AG08395 (cell line): Measurements from ENCODE around the gene PRTG.
"Not testable (repeated sequence)": the region's sequence is repeated elsewhere in the genome, so short reads cannot be mapped to it uniquely, and the experiment has no call there.

Experiments used
- DNase-seq: peaks from one replicate; pipeline ENCODE4 v3.0.0; 2012; ENCODE audit warnings: mixed read lengths, low spot score

PRTG gene

DNA sequence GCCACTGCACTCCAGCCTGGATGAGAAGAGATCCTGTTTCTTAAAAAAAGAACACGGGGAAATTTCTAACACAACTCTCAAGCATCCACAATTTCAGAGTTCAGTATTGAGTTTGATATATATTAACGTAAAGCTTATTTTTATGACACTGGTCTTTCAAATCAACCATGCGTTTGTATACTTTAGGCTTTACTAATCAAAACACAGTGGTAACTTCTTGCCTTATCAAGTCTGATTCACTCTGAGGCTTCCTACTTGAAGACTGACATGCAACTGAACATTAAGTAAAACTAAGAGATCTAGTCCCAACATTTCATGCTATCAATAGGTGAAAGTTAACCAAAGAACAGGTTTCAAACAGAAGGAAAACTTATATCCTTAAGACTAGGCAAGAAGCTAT lies 46.7 kb downstream of the PRTG start:
- no peak for DNase-seq

DNA sequence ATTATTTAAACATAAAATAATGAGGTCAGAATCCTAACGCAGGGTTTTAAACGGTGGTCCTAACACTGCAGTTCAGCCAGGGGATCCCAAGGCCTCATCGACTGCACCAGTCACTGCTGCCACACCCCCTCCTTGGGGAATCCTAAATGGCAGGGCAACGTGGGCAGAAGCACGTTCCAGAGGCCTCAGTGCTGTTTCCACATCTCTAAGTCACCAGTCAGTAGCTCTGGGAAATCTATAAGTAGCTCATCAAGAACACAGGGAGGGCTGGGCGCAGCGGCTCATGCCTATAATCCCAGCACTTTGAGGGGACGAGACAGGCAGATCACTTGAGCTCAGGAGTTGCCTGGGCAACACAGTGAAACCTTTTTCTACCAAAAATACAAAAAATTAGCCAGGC lies 47.5 kb downstream of the PRTG start:
- DNase-seq, result no peak

DNA sequence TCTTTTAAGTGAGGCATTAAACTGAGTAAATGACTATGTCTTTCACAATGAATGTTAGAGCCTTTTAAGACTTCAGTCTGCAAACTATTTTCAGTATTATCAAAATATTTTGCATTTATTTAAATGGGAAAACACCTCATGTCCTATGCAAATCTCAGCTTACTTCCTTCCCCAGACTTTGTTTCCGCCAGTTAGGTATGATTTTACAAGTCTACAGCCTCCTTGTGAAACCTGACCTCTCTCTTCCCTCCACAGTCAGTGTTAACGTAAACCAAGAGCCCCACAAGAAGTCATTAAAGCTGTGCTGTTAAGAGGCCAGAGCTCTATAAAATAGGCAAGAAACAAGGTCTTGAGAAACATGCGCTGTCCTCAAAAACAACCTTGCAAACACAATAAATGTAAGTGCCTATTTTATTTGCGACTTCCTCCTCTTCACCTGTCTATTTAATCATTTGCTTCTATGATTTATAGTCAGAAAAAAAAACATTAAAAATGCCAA lies 48.3 kb downstream of the PRTG start:
- DNase-seq, result no peak

DNA sequence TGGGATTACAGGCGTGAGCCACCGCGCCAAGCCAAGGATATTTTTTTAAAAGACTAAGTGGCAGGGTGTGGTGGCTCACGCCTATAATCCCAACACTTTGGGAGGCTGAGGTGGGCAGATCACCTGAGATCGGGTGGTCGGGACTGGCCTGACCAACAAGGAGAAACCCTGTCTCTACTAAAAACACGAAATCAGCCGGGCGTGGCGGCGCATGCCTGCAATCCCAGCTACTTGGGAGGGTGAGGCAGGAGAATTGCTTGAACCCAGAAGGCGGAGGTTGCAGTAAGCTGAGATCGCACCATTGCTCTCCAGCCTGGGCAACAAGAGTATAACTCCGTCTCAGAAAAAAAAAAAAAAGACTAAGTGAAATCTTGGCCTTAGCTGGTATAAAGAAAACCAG lies 49.8 kb downstream of the PRTG start:
- not testable (repeated sequence) for DNase-seq

DNA sequence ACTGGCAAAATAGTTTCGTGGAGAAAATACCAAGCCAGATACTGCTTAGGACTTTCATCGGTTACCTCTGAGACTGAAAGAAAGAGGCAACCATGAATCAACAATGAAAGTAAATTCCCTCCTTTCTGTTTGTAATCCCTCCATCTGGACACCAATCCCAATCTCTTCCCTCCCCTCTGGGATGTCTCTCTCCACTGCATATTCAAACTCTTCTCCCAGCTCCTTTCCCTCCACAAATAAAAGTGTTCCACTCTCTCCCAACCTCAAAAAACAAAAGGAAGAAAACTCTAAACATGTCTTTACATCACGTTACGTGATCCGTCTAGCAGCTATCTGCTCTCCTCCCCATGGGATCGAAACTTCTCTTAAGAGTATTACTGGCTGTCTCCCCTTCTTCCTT lies 55.2 kb downstream of the PRTG start:
- DNase-seq, result no peak

DNA sequence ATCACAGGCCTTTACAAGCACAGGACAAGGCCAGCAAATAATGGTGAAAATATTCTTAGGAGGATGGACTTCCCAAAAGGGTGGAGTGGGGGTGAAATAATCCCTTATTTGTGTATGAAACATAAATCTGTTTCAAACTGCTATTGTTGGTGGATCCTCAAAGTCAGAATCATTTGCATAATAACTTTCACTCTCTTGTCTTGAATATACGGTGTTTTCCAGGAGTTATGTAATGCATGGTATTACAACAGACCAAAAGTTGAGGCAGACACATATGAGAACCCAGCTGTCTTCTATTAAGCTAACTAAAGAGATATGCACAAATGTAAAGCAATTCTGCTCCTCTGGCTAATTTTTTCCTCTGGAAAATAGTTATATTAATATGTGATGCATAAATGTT lies 57.7 kb downstream of the PRTG start:
- DNase-seq, result no peak

DNA sequence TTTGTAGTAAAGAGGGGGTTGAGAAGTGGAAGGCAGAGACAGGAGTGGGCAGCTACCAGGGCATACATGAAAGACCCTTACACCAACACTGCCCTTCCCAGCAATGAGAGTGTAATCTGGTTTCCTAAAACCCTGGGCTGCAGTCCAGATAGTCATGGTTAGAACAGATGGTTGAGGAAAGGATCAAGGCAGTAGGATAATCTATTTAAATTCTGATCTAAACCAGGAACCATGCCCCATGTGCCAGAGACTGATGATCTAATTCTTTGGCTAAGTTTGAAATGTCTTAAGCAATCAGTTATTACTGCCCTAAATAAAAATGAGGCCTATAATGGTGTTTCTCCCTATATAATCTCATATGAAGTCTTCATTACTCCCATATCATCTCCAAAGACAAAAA lies 59.6 kb downstream of the PRTG start:
- no peak for DNase-seq

DNA sequence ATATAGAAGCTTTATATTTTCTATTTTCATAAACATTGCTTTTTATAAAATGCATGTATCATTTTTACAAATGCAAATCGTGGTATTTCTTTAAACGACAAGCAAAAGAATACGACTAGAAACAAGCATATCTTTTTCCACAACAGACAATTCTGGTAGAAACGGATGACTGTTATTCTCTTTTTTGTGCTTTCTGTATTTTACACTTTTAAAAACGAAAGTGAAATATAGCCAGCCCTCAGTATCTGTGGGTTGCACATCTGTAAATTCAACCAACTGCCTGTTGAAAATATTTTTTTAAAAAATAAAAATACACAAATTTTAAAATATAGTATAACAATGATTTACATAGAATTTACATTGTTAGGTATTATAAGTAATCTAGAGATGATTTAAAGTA lies 61.3 kb downstream of the PRTG start:
- DNase-seq, result no peak

DNA sequence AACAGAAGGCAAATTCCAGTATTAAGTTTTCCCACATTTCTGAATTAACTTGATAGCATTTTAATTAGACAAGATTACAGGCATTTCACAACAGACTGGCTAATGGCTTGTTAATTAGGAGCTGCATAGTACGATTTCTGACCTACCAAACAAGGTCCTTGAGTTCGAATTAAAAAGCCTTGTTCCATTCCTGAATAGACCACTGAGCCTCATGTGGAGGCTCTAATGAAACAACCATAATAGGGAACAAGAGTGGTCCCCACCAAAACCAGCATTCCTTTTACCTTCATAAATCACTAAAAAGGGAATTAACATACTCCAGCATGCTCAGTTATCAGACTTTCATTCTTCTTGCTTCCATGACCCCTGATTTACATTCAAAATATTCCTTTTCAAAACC lies 66.4 kb downstream of the PRTG start:
- no peak for DNase-seq

DNA sequence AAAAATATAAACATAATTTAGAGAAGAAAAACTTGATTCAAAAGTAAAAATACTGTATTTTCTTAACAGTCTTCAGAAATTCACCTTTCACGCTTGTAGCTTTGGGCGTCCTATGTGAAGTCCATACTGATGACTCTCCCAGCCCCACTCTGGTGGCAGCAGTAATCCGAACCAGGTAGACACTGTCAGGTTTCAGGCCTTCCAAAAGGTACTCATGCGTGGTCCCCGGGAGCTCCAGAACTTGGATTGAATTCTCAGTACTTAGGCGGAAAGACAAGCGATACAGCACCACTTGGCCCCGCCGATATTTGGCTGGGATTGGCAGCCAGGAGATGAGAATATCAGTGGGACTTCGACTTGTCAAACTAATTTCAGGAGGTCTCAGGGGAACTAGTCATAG lies 69.7 kb downstream of the PRTG start:
- no peak for DNase-seq

DNA sequence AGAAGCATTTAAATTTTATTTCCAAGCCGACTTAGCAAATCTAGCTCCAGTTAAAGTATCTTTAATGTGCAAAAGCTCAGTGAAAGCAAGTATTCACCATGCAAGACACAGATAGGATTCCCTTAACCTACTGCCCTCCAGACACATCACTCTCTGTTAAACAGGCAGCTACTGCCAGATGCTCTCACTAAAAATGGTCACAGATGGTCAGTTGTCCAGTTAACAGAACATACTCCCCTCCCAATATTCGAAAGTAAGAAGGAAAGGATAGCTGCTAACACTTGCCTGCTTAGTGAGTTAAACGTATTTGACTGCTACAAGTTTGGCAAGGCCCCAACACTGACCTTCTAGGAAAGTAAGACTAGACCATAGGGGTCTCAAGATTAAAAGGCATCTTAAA lies 73.7 kb downstream of the PRTG start:
- DNase-seq, result no peak

DNA sequence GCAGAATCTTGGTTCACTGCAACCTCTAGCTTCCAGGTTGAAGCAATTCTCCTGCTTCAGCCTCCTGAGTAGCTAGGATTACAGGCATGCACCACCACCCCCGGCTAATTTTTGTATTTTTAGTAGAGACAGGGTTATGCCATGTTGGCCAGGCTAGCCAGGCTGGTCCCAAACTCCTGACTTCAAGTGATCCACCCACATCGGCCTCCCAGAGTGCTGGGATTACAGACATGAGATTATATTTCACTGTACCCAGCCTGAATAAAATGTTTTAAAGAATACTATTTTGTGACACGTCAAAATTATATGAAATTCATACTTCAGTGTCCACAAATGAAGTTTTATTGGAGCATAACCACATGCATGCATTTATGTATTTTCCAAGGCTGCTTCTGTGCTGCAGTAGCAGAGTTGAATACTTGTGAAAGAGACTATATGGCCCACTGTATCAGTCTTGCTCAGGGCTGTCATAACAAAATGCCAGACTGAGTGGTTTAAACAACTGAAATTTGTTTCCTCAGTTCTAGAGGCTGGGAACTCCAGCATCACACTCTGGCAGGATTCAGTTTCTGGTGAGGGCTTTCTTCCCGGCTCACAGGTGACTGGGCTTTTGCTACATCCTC lies 77.2 kb downstream of the PRTG start:
- DNase-seq, result no peak

DNA sequence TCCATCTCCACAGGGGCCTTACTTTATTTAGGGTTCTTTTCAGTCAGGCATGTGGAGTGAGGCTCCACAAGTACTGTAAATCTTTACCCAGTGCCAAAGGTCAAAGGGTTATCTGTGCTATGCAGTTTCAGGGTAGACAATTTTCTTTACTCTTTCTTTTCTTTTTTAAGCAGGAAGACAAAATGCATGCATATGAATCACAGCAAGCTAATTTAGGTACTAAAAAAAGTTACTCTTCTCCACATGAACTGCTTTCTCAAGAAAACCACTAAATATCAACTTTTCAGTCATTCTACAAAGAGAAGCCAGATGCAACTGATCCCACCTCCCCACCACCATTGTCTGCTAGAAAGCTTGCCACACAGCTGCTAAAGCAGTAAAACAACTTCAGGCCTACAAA lies 81.5 kb downstream of the PRTG start:
- no peak for DNase-seq

DNA sequence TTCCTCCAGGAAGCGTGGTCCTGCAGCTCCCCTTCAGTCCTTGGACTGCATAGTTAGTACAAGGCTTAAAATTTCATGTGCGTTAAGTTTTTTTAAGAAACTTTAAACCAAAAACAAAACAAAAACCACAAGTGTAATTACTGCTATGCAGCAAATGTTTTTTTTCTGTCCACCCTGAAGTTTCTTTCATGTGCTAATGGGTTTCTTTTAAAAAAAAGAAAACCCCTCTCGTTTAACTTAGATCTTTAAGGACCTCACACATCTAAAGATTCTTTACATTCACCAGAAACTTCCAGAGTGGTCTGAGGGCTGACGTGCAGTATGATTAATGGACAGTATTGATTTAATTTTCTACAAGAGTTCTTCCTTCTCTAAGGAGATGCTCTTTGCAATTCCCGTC lies 82.8 kb downstream of the PRTG start:
- DNase-seq, result no peak

DNA sequence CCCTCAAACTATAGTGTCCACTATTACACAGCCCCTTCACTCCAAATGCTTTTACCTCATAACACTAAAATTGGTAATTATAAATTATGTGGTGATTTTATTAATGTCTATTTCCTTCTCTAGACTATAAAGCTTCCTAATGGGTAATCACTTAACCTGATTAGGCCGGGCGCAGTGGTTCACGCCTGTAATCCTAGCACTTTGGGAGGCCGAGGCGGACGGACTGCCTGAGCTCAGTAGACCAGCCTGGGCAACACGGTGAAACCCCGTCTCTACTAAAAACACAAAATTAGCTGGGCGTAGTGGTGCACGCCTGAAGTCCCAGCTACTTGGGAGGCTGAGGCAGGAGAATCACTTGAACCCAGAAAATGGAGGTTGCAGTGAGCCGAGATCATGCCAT lies 83.5 kb downstream of the PRTG start:
- DNase-seq, result no peak

DNA sequence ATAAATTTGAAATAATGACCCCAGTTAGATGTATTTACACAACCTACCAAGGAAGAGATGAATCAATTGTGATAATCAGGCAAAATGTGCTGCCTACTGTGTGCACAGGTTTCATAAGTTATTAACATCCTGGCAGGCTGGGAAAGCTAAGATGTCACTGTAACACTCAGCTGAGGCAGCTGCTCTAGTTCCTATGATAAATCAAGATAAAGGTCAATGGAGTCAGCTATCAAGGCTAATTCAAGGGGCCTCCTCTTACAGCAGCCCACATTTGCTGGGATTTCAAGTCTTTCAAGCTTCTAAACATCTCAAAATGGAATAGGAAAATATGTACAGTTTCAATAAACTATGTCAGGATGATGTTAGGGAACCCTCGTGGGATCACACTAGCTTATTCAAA lies 84.1 kb downstream of the PRTG start:
- DNase-seq, result no peak

DNA sequence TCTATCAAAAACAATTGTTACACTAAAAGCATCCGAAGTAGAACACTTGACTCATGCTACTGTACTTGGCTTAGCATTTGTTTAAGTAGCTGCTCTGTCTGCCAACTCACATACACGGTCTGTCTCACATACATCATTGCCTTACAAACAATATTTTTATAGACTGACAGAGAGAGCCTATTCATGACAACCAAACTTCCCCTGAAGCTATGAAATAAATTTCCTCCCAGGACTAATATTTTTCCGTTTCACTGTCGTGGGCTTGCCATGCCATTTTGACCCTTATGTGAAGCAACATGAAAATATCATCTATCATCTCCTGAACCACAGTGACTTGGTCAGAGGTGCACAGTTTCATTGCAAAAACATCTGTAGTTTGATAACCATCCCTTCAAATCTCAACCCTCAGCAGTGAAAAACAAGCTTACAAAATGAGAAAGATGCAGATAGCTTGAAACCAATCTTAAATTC lies 88.4 kb downstream of the PRTG start:
- DNase-seq, result no peak

DNA sequence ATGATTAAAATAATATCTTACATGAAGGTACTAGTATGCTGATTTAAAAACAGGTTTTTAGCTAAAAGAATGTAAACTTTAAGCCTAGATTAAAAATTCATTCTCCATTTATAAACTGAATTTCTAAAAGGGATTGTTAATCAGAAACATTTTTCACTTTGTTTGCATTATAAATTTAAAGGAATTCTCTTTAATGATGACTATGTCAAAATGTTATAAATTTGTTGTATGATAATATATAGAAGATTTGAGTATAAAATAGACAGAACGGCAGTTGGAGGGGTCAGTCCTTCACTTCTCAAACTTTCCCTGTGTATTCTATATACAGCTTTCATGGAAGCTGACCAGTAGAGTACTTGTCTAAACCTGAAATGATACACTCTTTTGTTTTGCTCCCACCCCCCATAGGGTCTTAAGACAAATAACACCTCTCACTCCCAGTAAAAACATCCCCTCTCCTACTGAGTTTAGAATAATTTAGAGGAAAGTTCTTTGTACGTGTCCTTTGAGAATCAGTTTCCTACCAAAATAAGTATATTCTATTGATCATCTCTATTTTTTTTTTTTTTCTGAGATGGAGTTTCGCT lies 90.0 kb downstream of the PRTG start:
- DNase-seq, result no peak

DNA sequence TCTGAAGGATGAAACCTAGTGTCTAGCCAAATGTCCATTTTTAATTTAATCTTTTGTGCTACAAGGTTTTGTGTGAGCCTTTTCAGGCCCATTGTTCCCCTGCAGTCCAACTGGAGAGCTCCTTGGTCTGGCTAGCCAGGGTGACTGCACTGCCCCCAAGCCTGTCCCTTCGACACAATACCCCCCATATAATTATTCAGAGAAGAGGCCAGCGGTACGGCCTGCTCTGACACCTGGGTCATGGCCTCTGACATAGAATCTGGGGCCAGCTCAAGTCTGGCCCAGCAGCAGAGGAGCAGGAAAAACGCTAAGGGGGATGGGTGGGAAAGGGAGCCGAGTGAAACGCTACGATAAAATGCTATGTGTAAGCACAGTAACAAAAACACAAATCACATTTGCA lies 90.6 kb downstream of the PRTG start:
- no peak for DNase-seq

DNA sequence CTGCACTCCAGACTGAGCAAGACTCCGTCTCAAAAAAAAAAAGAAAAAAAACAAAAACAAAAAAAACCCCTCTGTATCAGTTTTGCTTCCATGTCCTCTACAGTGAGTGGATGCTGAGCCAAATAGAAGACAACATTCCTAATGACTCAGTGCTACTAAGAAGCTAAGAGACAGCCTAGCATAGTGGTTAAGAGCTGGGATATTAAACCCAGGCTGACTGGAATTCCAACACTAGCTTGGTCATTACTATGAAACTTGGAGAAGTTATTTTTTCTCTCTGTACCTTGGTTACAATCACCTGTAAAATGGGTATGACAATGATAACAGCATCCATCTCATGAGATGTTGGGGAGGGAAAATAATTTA lies 93.9 kb downstream of the PRTG start:
- peak; percentile 76 for DNase-seq

DNA sequence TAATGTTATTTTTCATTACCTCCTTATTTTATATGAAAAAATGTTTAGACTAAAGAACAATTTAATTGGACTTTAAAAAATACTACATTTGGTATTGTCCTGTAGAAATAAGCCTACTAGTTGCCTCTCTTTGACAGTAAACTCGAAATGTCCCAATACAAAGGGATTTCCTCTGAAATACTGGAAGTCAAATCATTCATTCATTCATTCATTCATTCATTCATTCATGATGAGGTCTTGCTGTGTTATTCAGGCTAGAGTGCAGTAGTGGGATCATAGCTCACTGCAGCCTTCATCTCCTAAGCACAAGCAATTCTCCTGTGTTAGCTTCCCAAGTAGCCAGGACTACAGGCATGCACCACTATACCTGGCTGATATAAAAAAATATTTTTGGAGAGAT lies 104.2 kb downstream of the PRTG start:
- DNase-seq, result no peak

DNA sequence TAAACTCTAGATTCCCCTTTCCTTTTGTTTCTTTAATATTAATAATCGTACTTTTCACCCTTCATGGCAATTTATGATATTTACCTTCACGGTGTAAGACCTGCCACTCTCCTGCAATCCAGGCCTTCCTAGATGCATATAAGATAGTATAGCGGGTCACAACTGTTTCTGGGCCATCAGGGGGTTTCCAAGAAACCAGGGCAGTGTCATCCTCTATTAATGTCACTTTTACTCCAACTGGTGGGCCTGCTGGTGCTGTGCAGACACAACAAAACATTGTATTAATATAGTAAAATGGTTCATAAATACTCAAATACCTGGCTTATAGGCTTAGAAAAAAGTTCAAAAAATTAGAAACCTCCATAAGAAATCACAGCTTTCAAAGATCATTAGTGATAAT lies 105.9 kb downstream of the PRTG start:
- DNase-seq, result no peak

DNA sequence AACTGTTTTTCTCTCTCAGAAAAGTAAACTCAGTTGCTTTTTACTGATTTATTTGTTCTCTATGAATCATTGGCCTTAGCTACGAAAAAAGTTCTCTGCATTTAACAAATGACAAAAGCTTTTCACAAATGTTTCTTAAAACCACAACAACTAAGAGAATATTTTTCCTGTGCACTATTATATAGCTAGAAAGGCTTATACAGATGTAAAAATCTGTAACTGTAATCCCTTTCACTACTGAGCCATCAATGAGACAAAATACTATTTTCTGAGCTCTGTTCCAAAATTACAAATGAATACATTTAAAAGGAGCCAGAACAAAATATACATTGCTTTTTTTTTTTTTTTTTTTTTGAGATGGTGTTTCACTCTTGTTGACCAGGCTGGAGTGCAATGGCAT lies 109.2 kb downstream of the PRTG start:
- no peak for DNase-seq

DNA sequence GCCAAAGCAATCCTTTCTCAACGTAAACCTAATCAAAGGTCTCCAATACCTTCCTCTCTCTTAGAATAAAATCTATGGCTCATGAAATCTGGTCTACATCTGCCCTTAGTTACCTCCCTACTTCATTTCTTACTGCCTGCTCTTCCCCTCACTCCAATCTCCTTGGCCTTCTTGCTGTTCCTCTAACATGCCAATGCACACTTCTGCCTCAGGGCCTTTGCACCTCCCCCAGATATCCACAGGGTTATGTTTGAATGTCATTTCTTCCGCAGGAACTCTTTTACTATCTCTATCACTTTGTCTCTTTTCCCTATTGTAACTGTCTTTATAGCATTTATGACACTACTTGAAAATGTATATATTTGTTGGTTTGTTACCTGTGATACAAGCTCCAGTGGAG lies 110.5 kb downstream of the PRTG start:
- DNase-seq, result no peak
